GM12864 (cell line): Measurements from ENCODE around the gene SEPTIN2.

Source experiments
- DNase-seq: peaks from one replicate; pipeline ENCODE4 v3.0.0-alpha.2; 2011; ENCODE audit warnings: low read depth
- H3K4me3 ChIP-seq: 2 replicates; pipeline ENCODE4 v1.5.1; 2011; ENCODE audit warnings: mild to moderate bottlenecking, low read depth, low read length, control low read depth
- CTCF ChIP-seq: IDR thresholded peaks from 2 replicates; pipeline ENCODE4 v1.5.1; 2011; ENCODE audit warnings: low read depth, mild to moderate bottlenecking, moderate library complexity, low read length, control low read depth, inconsistent platforms; ENCODE audit errors: missing control alignments

SEPTIN2 gene

GRCh38 chr2:241308267-241308666, 7.5 kb upstream of the SEPTIN2 start:
- DNase-seq = no peak
- no peak overlapping the region for H3K4me3 ChIP-seq
- no peak for TF ChIP-seq CTCF

GRCh38 chr2:241308832-241309500, 6.8 kb upstream of the SEPTIN2 start:
- no peak overlapping the region for H3K4me3 ChIP-seq
- no peak for DNase-seq
- TF ChIP-seq CTCF = no peak

- H3K4me3 ChIP-seq = peak overlapping the region; percentile 19; the same call in 1 of the 2 replicates
- peak; percentile 66 for DNase-seq
- no peak for TF ChIP-seq CTCF
Measured at GRCh38 chr2:241309684-241310117, 6.0 kb upstream of the SEPTIN2 start.

- TF ChIP-seq CTCF = no peak
- no peak for DNase-seq
- peak overlapping the region; percentile 48 for H3K4me3 ChIP-seq
Measured at GRCh38 chr2:241310917-241311566, 4.7 kb upstream of the SEPTIN2 start.

- H3K4me3 ChIP-seq = no peak overlapping the region; the same call in 1 of the 2 replicates
- no peak for TF ChIP-seq CTCF
- DNase-seq = no peak
Measured at GRCh38 chr2:241312082-241312481, 3.6 kb upstream of the SEPTIN2 start.

GRCh38 chr2:241313543-241314095, 2.1 kb upstream of the SEPTIN2 start:
- DNase-seq = no peak
- peak overlapping the region; percentile 78; the same call in 1 of the 2 replicates for H3K4me3 ChIP-seq
- no peak for TF ChIP-seq CTCF
